Muscle layer of colon (tissue), 2 donors: ENCODE results near the gene CD81.

Source experiments
- H3K27ac ChIP-seq: one replicate; pipeline ENCODE4 v1.7.0; 2013; ENCODE audit warnings: low read depth, mild to moderate bottlenecking, low read length, moderate library complexity
- H3K27me3 ChIP-seq, 2 donors: one replicate each; pipeline ENCODE4 v1.7.0; 2013; ENCODE audit warnings: low read length in 2 of 2, mild to moderate bottlenecking in 2 of 2; ENCODE audit not compliant: insufficient read depth in 2 of 2, control insufficient read depth in 1 of 2
- H3K36me3 ChIP-seq: one replicate; pipeline ENCODE4 v1.7.0; 2013; ENCODE audit warnings: mild to moderate bottlenecking, low read length; ENCODE audit not compliant: insufficient read depth
- H3K4me1 ChIP-seq: one replicate; pipeline ENCODE4 v1.7.0; 2013; ENCODE audit warnings: mild to moderate bottlenecking, low read length; ENCODE audit not compliant: insufficient read depth
- H3K4me3 ChIP-seq, 2 donors: one replicate each; pipeline ENCODE4 v1.7.0; 2013; ENCODE audit warnings: low read length in 2 of 2, low read depth in 1 of 2, mild to moderate bottlenecking in 1 of 2, moderate library complexity in 1 of 2
- H3K9ac ChIP-seq: one replicate; pipeline ENCODE4 v1.7.0; 2013; ENCODE audit warnings: low read length
- H3K9me3 ChIP-seq: one replicate; pipeline ENCODE4 v1.7.0; 2013; ENCODE audit warnings: mild to moderate bottlenecking, low read length
- donor health status: abdominal sarcoma.
- donor health status: Adenocarcinoma of cecum.

The CD81 gene

DNA sequence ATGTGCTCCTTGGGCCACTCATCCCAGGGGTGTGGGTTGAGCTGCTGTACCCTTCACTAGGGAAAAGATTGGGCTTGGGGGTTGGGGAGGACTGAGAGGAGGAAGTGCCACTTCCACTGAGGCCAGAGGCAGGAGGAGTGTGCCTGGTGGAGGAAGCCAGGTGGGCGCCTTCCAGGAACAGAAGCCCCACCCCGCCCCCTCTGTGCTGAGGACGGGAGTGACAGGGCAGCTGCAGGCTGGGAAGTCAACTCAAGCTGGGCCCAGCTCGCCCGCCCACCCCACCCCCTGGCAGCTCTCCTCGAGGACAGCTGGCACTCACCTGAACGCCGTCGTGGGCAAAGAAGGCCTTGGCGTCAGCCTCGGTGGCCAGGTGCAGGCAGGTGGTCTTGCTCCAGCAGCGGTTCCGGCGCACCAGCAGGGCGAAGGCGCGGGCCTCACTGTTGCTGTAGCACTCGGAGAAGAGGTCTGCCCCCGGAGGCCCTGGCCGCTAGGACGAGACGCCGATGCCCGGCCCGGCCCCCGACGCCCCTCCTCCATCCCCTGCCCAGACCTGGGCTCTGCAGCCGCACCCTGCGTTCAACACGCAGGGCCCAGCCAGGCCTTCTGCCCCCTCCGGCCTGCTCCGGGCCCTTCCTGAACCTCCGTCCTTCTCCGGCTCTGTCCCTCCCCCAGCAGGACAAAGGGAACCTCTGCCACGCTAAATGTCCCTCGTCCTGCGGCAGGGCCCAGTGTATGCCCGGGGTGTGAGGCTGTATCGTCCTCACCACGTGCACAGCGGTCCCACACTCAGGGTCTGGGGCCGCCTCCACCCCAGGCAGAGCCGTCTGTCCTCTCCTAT is 36.9 kb downstream of the CD81 start:
- H3K9ac ChIP-seq = no peak overlapping the region
- no peaks in the 10 kb centered on the region for H3K9me3 ChIP-seq
- H3K27me3 ChIP-seq = no peaks in the 10 kb centered on the region
- H3K4me1 ChIP-seq = no peaks in the 10 kb centered on the region
- H3K36me3 ChIP-seq = no peaks in the 10 kb centered on the region
- H3K27ac ChIP-seq = no peak overlapping the region
- no peak overlapping the region for H3K4me3 ChIP-seq

DNA sequence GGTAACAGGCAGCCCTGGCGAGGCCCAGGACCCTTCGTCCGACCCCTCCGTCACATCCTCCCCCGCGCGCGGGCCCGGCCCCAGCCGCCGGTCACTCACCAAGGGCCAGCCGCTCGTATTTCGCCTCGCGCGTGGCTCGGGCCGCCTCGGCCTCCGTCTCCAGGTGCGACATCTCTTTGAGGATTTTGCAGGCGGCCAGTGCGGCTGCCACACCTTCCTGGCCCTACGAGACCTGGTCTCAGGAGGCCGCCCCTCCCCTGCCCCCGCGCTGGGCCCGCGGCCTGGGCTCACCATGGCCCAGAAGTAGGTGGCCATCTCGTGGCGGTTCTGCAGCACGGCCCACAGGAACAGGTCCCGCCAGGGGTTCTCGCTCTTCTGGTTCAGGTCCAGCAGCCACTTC is 37.5 kb downstream of the CD81 start:
- Histone ChIP-seq H3K9ac (no peak overlapping the region), H3K27ac (no peak overlapping the region), H3K4me1 (no peaks in the 10 kb centered on the region), H3K9me3 (no peaks in the 10 kb centered on the region), H3K36me3 (no peaks in the 10 kb centered on the region), H3K27me3 (no peaks in the 10 kb centered on the region), H3K4me3 (no peak overlapping the region)

DNA sequence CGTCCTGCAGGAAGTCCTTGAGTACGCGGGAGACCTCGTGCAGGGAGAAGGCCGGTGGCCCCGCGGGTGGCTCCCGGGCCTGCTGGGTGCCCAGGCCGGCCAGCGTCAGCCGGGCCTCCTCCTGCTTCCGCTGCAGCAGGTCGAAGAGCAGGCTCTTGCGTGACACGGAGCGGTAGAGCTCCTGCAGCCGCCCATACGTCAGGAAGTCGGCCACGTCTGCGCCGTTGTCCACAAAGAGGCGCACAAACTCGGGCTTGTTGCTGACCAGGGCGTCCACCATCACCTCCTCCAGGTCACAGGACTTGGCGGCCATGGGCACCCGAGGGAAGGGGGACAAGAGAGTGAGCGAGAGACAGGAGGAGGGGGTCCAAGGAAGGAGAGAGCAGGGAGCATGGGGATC is 38.1 kb downstream of the CD81 start:
- Histone ChIP-seq H3K4me3 (no peak overlapping the region), H3K9me3 (no peaks in the 10 kb centered on the region), H3K9ac (no peak overlapping the region), H3K4me1 (peaks cover 4% of the 10 kb centered on the region), H3K27ac (no peak overlapping the region), H3K27me3 (no peaks in the 10 kb centered on the region), H3K36me3 (no peaks in the 10 kb centered on the region)

- H3K9me3 ChIP-seq = no peaks in the 10 kb centered on the region
- no peaks in the 10 kb centered on the region for H3K27me3 ChIP-seq
- no peak overlapping the region for H3K4me3 ChIP-seq
- H3K36me3 ChIP-seq = no peaks in the 10 kb centered on the region
- no peak overlapping the region for H3K27ac ChIP-seq
- H3K9ac ChIP-seq = no peak overlapping the region
- peaks cover 4% of the 10 kb centered on the region for H3K4me1 ChIP-seq
Measured at GRCh38 chr11:2415601-2416380, 38.7 kb downstream of the CD81 start.

- H3K4me3 ChIP-seq = no peak overlapping the region
- peaks cover 4% of the 10 kb centered on the region for H3K4me1 ChIP-seq
- H3K27ac ChIP-seq = no peak overlapping the region
- no peaks in the 10 kb centered on the region for H3K9me3 ChIP-seq
- no peaks in the 10 kb centered on the region for H3K36me3 ChIP-seq
- H3K9ac ChIP-seq = no peak overlapping the region
- peaks cover 0 to 7% of the 10 kb centered on the region in 2 donors for H3K27me3 ChIP-seq
Measured at GRCh38 chr11:2416765-2417164, 39.7 kb downstream of the CD81 start.

GRCh38 chr11:2417856-2418692 is 41.0 kb downstream of the CD81 start:
- H3K4me3 ChIP-seq = no peak overlapping the region
- H3K36me3 ChIP-seq = no peaks in the 10 kb centered on the region
- no peaks in the 10 kb centered on the region for H3K9me3 ChIP-seq
- peaks cover 0 to 7% of the 10 kb centered on the region in 2 donors for H3K27me3 ChIP-seq
- H3K9ac ChIP-seq = no peak overlapping the region
- peaks cover 4% of the 10 kb centered on the region for H3K4me1 ChIP-seq
- no peak overlapping the region for H3K27ac ChIP-seq

DNA sequence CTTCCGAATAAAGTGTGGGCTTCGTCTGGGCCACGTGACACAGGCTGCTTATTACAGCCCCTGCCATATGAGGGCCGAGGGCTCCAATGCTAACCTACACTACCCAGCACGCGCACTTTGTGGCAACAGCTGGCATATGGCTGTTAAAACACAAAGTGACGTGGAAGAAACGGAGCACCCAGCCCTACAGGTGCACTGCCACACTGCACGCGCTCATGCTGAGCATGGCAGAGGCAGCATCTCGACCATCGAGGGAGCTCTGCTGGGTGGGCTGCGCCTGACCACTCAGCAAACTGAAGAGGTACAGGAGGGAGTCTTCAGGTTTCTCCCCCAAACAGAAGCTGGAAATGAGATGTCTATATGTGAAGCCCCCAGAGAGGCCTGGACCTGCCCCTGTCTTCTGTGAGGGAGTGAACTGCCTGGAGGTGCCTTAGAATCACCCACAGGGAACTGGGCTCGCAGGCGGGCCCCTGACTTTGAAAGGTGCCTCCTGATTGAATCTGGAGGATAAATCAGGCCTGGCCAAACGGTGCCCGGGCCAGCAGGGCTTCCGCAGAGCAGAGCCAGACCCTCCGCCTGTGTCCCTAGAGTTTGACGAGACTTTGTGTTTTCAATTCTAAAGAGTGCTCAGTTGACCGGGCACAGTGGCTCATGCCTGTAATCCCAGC is 41.7 kb downstream of the CD81 start:
- Histone ChIP-seq H3K9ac (no peak overlapping the region), H3K36me3 (no peaks in the 10 kb centered on the region), H3K9me3 (no peaks in the 10 kb centered on the region), H3K4me1 (peaks cover 4% of the 10 kb centered on the region), H3K4me3 (no peak overlapping the region), H3K27ac (no peak overlapping the region), H3K27me3 (peaks cover 0 to 7% of the 10 kb centered on the region in 2 donors)

DNA sequence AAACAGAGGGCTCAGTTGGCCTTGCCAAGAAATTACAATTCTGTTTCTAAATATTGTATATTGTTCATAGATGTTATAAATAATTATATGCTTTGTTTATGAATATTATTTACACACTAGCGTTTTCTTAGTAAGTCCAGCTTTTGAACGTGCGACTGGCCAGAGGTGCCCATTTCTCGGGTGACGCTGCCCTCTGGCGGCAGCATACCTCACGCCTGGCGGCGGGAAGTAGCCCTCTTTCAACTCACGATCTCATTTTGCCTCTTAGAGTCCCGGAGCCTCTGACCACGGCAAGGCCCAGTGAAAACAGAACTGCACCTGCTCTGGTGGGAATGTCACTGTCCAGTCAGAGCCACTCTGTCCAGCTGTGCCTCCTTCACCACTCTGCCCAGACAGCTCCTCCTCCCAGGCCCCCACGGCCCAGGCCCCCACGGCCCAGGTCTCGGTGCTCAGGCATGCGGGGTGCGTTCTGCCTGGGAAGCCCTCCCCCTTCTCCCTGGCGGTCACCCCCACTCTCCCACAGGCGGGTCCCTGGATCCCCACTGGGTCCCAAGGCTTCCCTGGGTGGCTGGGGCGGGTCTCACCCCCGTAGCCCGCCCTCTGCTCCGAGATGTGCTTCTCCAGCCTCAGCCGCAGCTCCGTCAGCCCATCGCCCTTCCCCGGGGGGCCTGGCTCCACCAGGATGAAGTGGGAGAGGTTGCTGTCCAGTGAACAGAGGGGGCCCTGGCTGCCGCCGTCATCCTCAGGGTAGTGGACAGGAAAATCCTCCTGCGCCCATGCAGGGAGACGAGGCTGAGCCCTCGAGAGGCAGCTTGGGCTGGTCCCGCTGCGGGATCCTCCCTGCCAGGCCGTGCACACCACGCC is 42.8 kb downstream of the CD81 start:
- H3K4me3 ChIP-seq = no peak overlapping the region
- H3K9ac ChIP-seq = no peak overlapping the region
- peaks cover 4% of the 10 kb centered on the region for H3K4me1 ChIP-seq
- peaks cover 0 to 7% of the 10 kb centered on the region in 2 donors for H3K27me3 ChIP-seq
- H3K27ac ChIP-seq = no peak overlapping the region
- no peaks in the 10 kb centered on the region for H3K36me3 ChIP-seq
- no peaks in the 10 kb centered on the region for H3K9me3 ChIP-seq

- Histone ChIP-seq H3K4me1 (peaks cover 4% of the 10 kb centered on the region), H3K27ac (no peak overlapping the region), H3K27me3 (peaks cover 0 to 7% of the 10 kb centered on the region in 2 donors), H3K9me3 (no peaks in the 10 kb centered on the region), H3K4me3 (no peak overlapping the region), H3K9ac (no peak overlapping the region), H3K36me3 (no peaks in the 10 kb centered on the region)
Measured at GRCh38 chr11:2420502-2421225, 43.6 kb downstream of the CD81 start.
